Measurements from ENCODE around the gene ZC3H4. TPM values are rescaled to one million over a fixed set of nuclear protein-coding genes. Genes with fewer than 3 reads are reported as not detected.

The ZC3H4 gene
- total RNA-seq, 2 experiments from 2014 or later = 68.5 to 70.2 TPM

DNA sequence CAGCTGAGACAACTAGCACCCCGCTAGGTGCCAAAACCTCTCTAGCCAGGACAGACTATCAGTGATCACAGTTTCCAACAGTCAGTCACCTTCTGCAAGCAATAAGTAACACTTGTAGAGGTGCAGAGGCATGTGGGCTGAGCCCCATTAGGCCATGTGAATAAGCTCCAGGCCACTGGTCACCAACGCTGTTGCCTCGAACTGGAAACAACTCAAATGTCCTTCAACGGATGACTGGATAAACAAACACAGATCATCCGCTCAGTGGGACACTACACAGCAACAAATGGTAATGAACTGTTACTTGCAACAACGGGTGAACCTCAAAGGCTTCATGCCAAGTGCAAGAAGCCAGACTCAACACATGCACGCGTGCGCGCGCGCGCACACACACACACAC, 37.6 kb downstream of the ZC3H4 start:
- no peaks in the 10 kb centered on the region for H3K9me3 Mint-ChIP-seq
- ATAC-seq (no peak), DNase-seq (no peak)
- no peak overlapping the region for H3K4me3 Mint-ChIP-seq
- H3K4me1 Mint-ChIP-seq (ENCODE audit: low read depth) = peaks cover 4% of the 10 kb centered on the region
- ChIA-PET CTCF (interaction anchor here (0.5 to 0.8 kb wide), 2 partner anchors 50 to 465 kb away, joined by 3 to 4 read pairs; no protein-coding TSS in a partner anchor), POLR2A (interaction anchor here (0.7 to 1.0 kb wide), 2 partner anchors 15 to 37 kb away, joined by 3 read pairs; partner anchors contain the start of gene ZC3H4)
- TF ChIP-seq, protein P1, sequence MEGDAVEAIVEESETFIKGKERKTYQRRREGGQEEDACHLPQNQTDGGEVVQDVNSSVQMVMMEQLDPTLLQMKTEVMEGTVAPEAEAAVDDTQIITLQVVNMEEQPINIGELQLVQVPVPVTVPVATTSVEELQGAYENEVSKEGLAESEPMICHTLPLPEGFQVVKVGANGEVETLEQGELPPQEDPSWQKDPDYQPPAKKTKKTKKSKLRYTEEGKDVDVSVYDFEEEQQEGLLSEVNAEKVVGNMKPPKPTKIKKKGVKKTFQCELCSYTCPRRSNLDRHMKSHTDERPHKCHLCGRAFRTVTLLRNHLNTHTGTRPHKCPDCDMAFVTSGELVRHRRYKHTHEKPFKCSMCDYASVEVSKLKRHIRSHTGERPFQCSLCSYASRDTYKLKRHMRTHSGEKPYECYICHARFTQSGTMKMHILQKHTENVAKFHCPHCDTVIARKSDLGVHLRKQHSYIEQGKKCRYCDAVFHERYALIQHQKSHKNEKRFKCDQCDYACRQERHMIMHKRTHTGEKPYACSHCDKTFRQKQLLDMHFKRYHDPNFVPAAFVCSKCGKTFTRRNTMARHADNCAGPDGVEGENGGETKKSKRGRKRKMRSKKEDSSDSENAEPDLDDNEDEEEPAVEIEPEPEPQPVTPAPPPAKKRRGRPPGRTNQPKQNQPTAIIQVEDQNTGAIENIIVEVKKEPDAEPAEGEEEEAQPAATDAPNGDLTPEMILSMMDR (IDR thresholded peaks at IDR 0.05) = no peak
- H3K36me3 Mint-ChIP-seq (ENCODE audit: low read depth) = peaks cover 44% of the 10 kb centered on the region
- H3K27me3 Mint-ChIP-seq = no peaks in the 10 kb centered on the region
- intact Hi-C loops (cut with micrococcal nuclease) = no loop called here
- no peak overlapping the region for H3K27ac Mint-ChIP-seq

DNA sequence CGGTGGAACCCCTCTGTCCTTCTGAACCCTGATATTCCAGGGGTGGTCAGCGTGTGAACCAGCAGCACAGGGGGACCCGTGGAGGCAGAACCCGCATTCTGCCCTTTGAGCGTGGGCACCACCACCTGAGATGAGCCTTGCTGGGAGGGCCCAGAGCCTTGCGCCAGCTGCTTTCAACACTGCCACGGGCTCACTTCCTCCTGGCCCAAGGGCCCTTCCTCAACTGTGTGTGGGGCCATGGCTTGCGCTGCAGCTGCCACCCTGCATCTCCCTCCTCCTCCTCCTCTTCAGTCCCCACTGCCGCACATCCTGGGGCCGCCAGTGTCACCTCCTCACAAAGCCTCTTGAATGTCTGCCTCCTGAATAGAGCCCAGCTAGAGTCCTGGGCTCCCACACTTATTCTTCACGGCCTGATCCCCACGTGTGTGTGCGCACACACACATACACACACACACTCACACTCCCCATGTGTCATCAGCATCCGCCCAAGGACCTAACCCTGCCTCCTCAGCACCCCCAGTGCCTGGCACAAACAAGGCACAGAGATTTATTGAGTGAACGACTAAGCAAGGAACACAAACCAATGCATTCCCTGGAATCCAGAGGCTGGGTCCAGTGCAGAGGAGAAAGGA, 38.3 kb downstream of the ZC3H4 start:
- Mint-ChIP-seq H3K4me3 (no peak overlapping the region), H3K36me3 (ENCODE audit: low read depth) (peaks cover 50% of the 10 kb centered on the region)
- CTCF ChIA-PET = interaction anchor here (0.5 to 1.6 kb wide), 3 partner anchors 50 to 465 kb away, joined by 3 to 4 read pairs (median 3); no protein-coding TSS in a partner anchor

DNA sequence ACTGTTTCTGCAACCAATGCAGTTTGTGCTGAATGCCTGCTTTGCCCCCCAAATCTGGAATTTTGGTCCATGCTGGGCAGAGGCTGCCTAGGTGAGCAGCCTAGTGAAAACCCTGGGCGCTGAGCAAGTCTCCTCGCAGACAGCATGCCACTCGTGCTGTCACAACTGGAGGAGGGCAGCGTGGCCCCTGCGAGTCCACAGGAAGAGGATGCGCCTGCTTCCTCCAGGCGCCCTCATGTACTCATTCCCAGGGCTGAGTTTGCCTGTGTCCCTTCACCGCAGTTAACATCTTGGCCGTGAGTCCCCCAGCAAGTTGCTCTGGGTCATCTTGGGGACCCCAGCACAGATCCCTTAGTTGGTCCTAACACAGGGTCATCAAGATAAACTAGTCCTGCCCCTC, 39.0 kb downstream of the ZC3H4 start:
- Mint-ChIP-seq H3K27ac (no peak overlapping the region), H3K36me3 (ENCODE audit: low read depth) (peaks cover 53% of the 10 kb centered on the region), H3K4me1 (ENCODE audit: low read depth) (peaks cover 4% of the 10 kb centered on the region), H3K9me3 (no peaks in the 10 kb centered on the region), H3K27me3 (no peaks in the 10 kb centered on the region), H3K4me3 (no peak overlapping the region)
- CTCF ChIA-PET = interaction anchor here (1.6 kb wide), 1 partner anchor 136 kb away, joined by 3 read pairs; no protein-coding TSS in a partner anchor
- ATAC-seq = no peak
- POLR2A ChIA-PET = interaction anchor here (1.4 kb wide), 1 partner anchor 51 kb away, joined by 5 read pairs; no protein-coding TSS in a partner anchor
- TF ChIP-seq, protein P1 (IDR thresholded peaks at IDR 0.05) = no peak
- no peak for DNase-seq
- intact Hi-C loops (cut with micrococcal nuclease) = no loop called here

More for the DNA sequence above, 38.3 kb downstream of the ZC3H4 start:
- POLR2A ChIA-PET = interaction anchor here (0.7 to 1.4 kb wide), 3 partner anchors 14 to 50 kb away, joined by 3 to 5 read pairs (median 3); partner anchors contain the start of gene ZC3H4
- Mint-ChIP-seq H3K9me3 (no peaks in the 10 kb centered on the region), H3K27me3 (no peaks in the 10 kb centered on the region), H3K27ac (no peak overlapping the region), H3K4me1 (ENCODE audit: low read depth) (peaks cover 4% of the 10 kb centered on the region)
- no peak for DNase-seq
- ATAC-seq = no peak
- intact Hi-C loops (cut with micrococcal nuclease) = no loop called here
- TF ChIP-seq, protein P1 (IDR thresholded peaks at IDR 0.05) = no peak

DNA sequence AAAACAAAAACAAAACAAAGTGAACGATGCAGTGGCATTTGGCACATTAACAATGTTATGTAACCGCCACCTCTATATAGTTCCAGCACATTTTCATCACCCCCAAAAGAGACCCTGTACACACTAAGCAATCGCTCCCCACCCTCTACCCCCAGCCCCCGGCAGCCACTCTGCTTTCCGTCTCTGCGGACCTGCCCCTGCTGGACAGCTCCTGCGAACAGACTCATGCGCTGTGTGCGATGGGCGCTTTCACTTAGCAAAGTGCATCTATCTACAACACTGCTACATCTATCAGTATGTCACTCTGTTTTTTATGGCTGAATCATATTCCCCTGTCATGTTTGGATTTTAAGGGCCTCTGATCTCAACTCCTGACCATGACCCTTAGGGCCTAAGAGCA, 40.0 kb downstream of the ZC3H4 start:
- Mint-ChIP-seq H3K27ac (no peak overlapping the region), H3K4me3 (no peak overlapping the region), H3K27me3 (no peaks in the 10 kb centered on the region), H3K4me1 (ENCODE audit: low read depth) (peaks cover 4% of the 10 kb centered on the region), H3K9me3 (no peaks in the 10 kb centered on the region), H3K36me3 (ENCODE audit: low read depth) (peaks cover 55% of the 10 kb centered on the region)
- intact Hi-C loops (cut with micrococcal nuclease) = no loop called here
- ChIA-PET POLR2A (interaction anchor here (1.5 kb wide), 1 partner anchor 33 kb away, joined by 3 read pairs; no protein-coding TSS in a partner anchor), CTCF (interaction anchor here (1.6 to 2.3 kb wide), 2 partner anchors 52 to 60 kb away, joined by 4 to 10 read pairs; no protein-coding TSS in a partner anchor)
- ATAC-seq (no peak), DNase-seq (no peak)
- TF ChIP-seq, protein P1 (IDR thresholded peaks at IDR 0.05) = no peak

DNA sequence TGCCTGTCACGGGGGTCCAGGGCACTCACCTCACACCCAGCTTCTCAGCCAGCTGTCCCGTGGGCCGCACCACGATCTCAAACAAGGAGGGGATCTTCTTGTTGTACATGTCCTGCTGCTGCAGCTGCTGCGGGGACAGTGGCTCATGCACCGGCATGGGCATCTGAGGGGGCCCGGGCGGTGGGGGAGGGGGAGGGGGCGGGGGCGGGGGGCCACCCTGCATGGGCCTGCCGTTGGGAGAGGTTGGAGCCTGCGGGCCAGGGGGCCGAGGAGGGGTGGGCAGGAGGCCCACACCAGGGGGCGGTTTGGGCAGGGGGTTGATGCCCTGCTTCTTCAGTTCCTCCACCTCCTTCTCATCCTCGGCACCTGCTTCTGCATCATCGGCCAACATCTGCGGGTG, 41.3 kb downstream of the ZC3H4 start:
- ATAC-seq (no peak), DNase-seq (no peak)
- H3K27me3 Mint-ChIP-seq = no peaks in the 10 kb centered on the region
- intact Hi-C loops (cut with micrococcal nuclease) = no loop called here
- TF ChIP-seq, protein P1 (IDR thresholded peaks at IDR 0.05) = no peak
- ChIA-PET POLR2A (interaction anchor here (1.1 to 1.5 kb wide), 2 partner anchors 15 to 34 kb away, joined by 3 read pairs; no protein-coding TSS in a partner anchor), CTCF (interaction anchor here (1.6 to 2.3 kb wide), 2 partner anchors 53 to 59 kb away, joined by 4 to 10 read pairs; no protein-coding TSS in a partner anchor)
- H3K36me3 Mint-ChIP-seq (ENCODE audit: low read depth) = peaks cover 54% of the 10 kb centered on the region
- H3K4me1 Mint-ChIP-seq (ENCODE audit: low read depth) = peaks cover 4% of the 10 kb centered on the region
- no peak overlapping the region for H3K27ac Mint-ChIP-seq
- no peaks in the 10 kb centered on the region for H3K9me3 Mint-ChIP-seq
- H3K4me3 Mint-ChIP-seq = no peak overlapping the region
